ENCODE measurements around the gene TMEM184A.

Gene TMEM184A

DNA sequence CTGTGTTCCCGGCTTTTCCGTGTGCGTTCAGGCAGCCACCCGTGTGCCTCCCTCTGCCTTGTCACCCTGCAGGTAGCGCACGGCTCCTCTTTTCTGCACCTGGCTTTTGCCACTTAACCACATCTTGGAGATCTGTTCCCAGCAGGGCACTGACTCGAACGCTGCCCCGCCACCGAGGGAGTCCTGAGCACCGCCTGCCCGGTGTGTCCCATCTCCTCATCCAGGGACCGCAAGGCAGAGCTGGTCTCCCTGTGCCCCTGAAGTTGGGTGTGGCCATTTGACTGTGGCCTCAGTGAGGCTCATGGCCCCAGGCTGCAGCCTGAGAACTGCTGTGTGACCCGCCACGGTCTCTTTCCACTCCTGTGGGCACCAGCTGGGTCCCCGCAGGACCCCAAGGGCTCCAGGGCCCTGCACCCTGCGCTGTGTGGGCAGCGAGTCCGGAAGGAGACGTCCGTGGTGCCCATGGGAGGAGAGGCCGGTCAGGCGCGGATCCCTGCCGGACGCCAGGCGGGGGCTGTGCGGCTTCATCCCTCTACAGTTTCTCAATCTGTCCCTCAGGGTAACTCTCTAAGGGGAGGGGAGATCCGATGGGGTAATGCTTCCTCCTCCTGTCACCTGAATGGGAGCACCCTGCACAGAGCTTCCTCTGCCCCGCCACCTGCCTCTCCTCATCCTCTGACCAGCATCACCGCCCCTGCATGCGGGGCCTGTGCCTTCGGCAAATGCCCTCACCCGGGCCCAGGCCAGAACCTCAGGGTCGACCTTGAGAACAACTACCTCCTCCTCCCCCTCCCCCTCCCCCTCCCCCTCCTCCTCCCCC is 50.1 kb downstream of the TMEM184A start:
- Histone ChIP-seq H3K4me1 (ENCODE audit: control insufficient read depth, insufficient read depth, low read length) (peaks cover 6% of the 10 kb centered on the region), H3K27me3 (ENCODE audit: control insufficient read depth, insufficient read depth, low read length) (no peaks in the 10 kb centered on the region), H3K36me3 (ENCODE audit: control insufficient read depth, insufficient read depth, low read length) (peaks cover 17% of the 10 kb centered on the region), H3K4me3 (ENCODE audit: low read depth, low read length) (no peak overlapping the region), H3K9me3 (ENCODE audit: control insufficient read depth, insufficient read depth, low read length) (no peaks in the 10 kb centered on the region), H3K9ac (ENCODE audit: low read depth, low read length) (peak overlapping the region; percentile 16)

GRCh38 chr7:1503816-1504775 is 51.9 kb downstream of the TMEM184A start, which contains the start of gene INTS1:
Gene INTS1 (minus strand): TSS chr7:1504389. CDS start chr7:1503960, 429 bp downstream.
- H3K4me3 ChIP-seq (ENCODE audit: low read depth, low read length), result peak within 1 kb of the TSS; percentile 63
- peaks cover 6% of the 10 kb centered on the region for H3K4me1 ChIP-seq (ENCODE audit: control insufficient read depth, insufficient read depth, low read length)
- H3K27me3 ChIP-seq (ENCODE audit: control insufficient read depth, insufficient read depth, low read length), result no peaks in the 10 kb centered on the region
- peak within 1 kb of the TSS; percentile 79 for H3K9ac ChIP-seq (ENCODE audit: low read depth, low read length)
- no peaks in the 10 kb centered on the region for H3K9me3 ChIP-seq (ENCODE audit: control insufficient read depth, insufficient read depth, low read length)
- H3K36me3 ChIP-seq (ENCODE audit: control insufficient read depth, insufficient read depth, low read length), result peaks cover 36% of the 10 kb centered on the region

GRCh38 chr7:1503390-1503789 is 52.6 kb downstream of the TMEM184A start:
- H3K9me3 ChIP-seq (ENCODE audit: control insufficient read depth, insufficient read depth, low read length), result no peaks in the 10 kb centered on the region
- H3K36me3 ChIP-seq (ENCODE audit: control insufficient read depth, insufficient read depth, low read length), result peaks cover 41% of the 10 kb centered on the region
- H3K9ac ChIP-seq (ENCODE audit: low read depth, low read length), result peak overlapping the region; percentile 79
- no peaks in the 10 kb centered on the region for H3K27me3 ChIP-seq (ENCODE audit: control insufficient read depth, insufficient read depth, low read length)
- H3K4me1 ChIP-seq (ENCODE audit: control insufficient read depth, insufficient read depth, low read length), result peaks cover 6% of the 10 kb centered on the region
- peak overlapping the region; percentile 63 for H3K4me3 ChIP-seq (ENCODE audit: low read depth, low read length)

DNA sequence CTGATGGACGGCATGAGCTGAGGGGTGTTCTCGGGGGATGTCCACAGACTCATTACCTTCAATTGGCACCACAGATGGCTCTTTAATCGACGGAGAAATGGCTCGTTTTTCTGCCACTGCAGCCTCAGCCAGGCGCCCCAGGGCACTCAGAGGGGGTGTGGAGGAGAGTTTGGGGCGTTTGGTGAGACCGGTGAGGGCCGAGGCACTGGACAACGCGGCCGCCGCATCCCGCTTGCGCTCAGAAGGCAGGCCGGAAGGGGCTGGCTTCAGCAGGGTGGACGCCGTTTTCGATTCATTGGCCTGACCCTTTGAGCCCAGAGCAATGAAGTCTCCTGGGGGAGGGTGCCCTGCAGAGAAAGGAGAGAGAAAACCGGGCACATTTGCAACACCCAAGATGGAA is 53.2 kb downstream of the TMEM184A start:
- H3K4me1 ChIP-seq (ENCODE audit: control insufficient read depth, insufficient read depth, low read length), result peaks cover 6% of the 10 kb centered on the region
- peak overlapping the region; percentile 79 for H3K9ac ChIP-seq (ENCODE audit: low read depth, low read length)
- H3K9me3 ChIP-seq (ENCODE audit: control insufficient read depth, insufficient read depth, low read length), result no peaks in the 10 kb centered on the region
- peak overlapping the region; percentile 63 for H3K4me3 ChIP-seq (ENCODE audit: low read depth, low read length)
- no peaks in the 10 kb centered on the region for H3K27me3 ChIP-seq (ENCODE audit: control insufficient read depth, insufficient read depth, low read length)
- H3K36me3 ChIP-seq (ENCODE audit: control insufficient read depth, insufficient read depth, low read length), result peaks cover 46% of the 10 kb centered on the region

- Histone ChIP-seq H3K9me3 (ENCODE audit: control insufficient read depth, insufficient read depth, low read length) (no peaks in the 10 kb centered on the region), H3K9ac (ENCODE audit: low read depth, low read length) (no peak overlapping the region), H3K4me3 (ENCODE audit: low read depth, low read length) (no peak overlapping the region), H3K27me3 (ENCODE audit: control insufficient read depth, insufficient read depth, low read length) (no peaks in the 10 kb centered on the region), H3K4me1 (ENCODE audit: control insufficient read depth, insufficient read depth, low read length) (peaks cover 6% of the 10 kb centered on the region), H3K36me3 (ENCODE audit: control insufficient read depth, insufficient read depth, low read length) (peaks cover 58% of the 10 kb centered on the region)
These were observed 54.3 kb downstream of the TMEM184A start for GRCh38 chr7:1501487-1502270.

DNA sequence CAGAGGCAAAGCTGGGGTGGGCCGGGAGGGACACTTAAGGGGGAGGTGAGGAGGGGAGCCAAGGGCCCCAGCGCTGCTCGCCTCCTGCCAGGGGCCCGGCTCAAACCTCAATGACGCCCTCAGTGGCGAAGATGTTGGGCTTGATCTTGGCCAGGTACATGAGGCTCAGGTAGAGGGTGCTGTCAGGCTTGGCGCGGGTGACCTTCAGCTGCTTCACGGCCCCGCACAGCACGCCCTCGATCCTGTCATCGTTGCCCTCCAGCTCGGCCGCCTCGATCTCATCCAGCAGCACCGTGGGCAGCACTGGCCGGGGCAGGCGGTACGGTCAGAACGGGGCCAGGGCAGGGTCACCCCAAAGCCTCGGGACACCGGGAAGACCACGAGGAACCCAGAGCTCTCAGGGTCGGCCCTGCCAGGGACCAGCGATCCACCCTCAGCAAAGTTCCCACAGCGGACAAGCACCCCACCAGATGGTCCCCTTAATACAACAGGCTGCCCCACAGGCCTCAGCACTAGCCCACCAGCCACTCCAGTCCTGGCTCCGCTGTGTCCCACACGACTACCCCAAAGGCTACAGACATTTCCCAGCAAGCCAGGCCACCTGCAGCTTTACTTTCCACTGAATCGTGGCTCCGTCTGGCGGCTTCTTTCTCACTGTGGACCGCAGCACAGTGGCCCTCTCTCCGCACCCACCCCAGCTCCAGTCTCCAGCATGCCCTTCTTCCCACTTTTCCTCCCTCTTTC is 55.8 kb downstream of the TMEM184A start:
- H3K9ac ChIP-seq (ENCODE audit: low read depth, low read length), result no peak overlapping the region
- no peaks in the 10 kb centered on the region for H3K27me3 ChIP-seq (ENCODE audit: control insufficient read depth, insufficient read depth, low read length)
- H3K4me1 ChIP-seq (ENCODE audit: control insufficient read depth, insufficient read depth, low read length), result peaks cover 2% of the 10 kb centered on the region
- H3K36me3 ChIP-seq (ENCODE audit: control insufficient read depth, insufficient read depth, low read length), result peaks cover 71% of the 10 kb centered on the region
- no peak overlapping the region for H3K4me3 ChIP-seq (ENCODE audit: low read depth, low read length)
- no peaks in the 10 kb centered on the region for H3K9me3 ChIP-seq (ENCODE audit: control insufficient read depth, insufficient read depth, low read length)

DNA sequence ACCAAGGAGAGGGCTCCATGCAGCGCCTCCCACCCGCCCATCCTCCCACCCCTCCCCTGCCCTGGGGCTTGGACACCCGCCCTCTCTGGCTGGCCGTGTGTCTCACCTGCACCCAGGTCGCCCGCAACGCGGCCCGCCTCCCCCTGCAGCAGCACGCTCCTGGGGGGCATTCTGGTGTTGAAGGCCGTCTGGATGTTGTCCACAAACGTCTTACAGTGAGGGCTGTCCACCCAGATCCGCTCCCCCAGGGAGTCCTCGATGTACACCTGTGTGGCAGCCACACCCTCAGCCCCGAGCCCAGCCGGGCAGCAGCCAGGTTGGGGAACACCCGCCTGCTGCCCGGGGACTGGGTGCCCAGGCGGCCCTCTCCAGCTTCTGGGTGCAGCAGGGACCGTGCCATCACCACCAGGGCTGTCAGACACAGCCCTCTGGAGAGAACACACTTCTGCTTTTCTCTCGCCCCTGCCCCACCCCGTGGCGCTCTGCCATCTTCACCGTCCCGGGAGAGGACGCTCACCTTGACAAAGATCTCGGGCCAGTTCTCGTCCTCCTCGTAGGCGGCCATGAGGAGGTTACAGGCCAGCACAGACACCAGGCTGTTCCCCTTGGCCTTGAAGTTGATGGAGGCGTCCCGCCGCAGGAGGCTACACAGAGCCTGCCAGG is 56.5 kb downstream of the TMEM184A start:
- Histone ChIP-seq H3K9ac (ENCODE audit: low read depth, low read length) (no peak overlapping the region), H3K4me3 (ENCODE audit: low read depth, low read length) (no peak overlapping the region), H3K36me3 (ENCODE audit: control insufficient read depth, insufficient read depth, low read length) (peaks cover 74% of the 10 kb centered on the region)

DNA sequence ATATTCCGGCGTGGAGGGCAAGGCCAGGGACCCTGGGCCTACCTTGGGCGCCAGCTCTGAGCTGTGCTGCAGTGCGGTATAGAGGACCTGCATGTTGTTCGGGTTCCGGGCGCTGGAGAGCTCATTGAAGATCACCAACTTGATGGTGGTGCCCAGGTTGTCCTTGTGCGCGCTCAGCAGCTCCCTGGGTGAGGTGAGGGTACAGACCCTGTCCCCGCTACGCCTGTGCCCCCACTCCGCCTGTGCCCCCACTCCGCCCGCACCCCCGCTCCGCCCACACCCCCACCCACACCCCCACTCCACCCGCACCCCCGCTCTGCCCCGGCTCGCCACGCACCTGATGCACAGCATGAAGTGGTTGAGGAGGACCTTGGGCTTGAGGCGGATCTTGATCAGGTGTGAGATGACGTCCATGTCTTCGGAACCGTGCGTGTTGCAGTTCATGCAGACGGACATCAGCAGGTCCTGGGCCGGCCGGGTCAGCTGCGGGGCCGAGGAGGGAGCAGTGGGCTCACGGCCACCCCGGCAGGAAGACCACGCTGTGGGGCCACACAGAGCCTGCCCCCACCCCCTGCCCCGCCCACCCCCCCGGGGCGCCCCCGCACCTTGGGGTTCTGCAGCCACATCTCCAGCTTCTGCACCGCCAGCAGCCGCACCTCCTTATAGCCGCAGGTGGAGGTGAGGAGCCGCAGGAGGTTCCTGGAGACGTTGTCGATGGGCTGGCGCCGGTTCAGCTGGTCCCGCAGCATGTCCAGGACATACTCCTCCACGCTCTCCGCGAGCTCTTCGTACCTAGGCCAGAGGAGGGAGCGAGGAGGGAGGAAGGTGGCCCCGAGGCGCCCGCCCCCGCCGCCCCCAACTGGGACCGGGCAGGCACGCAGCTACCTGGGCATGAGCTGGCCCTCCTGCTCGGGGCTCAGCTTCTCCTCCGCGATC is 57.4 kb downstream of the TMEM184A start:
- peaks cover 2% of the 10 kb centered on the region for H3K4me1 ChIP-seq (ENCODE audit: control insufficient read depth, insufficient read depth, low read length)
- H3K36me3 ChIP-seq (ENCODE audit: control insufficient read depth, insufficient read depth, low read length), result peaks cover 82% of the 10 kb centered on the region
- no peak overlapping the region for H3K9ac ChIP-seq (ENCODE audit: low read depth, low read length)
- no peaks in the 10 kb centered on the region for H3K9me3 ChIP-seq (ENCODE audit: control insufficient read depth, insufficient read depth, low read length)
- no peaks in the 10 kb centered on the region for H3K27me3 ChIP-seq (ENCODE audit: control insufficient read depth, insufficient read depth, low read length)
- H3K4me3 ChIP-seq (ENCODE audit: low read depth, low read length), result no peak overlapping the region

More for the DNA sequence above, 56.5 kb downstream of the TMEM184A start:
- Histone ChIP-seq H3K9me3 (ENCODE audit: control insufficient read depth, insufficient read depth, low read length) (no peaks in the 10 kb centered on the region), H3K27me3 (ENCODE audit: control insufficient read depth, insufficient read depth, low read length) (no peaks in the 10 kb centered on the region), H3K4me1 (ENCODE audit: control insufficient read depth, insufficient read depth, low read length) (peaks cover 2% of the 10 kb centered on the region)

- Histone ChIP-seq H3K36me3 (ENCODE audit: control insufficient read depth, insufficient read depth, low read length) (peaks cover 76% of the 10 kb centered on the region), H3K27me3 (ENCODE audit: control insufficient read depth, insufficient read depth, low read length) (no peaks in the 10 kb centered on the region), H3K4me3 (ENCODE audit: low read depth, low read length) (no peak overlapping the region), H3K4me1 (ENCODE audit: control insufficient read depth, insufficient read depth, low read length) (no peaks in the 10 kb centered on the region), H3K9me3 (ENCODE audit: control insufficient read depth, insufficient read depth, low read length) (no peaks in the 10 kb centered on the region), H3K9ac (ENCODE audit: low read depth, low read length) (no peak overlapping the region)
These were observed 58.6 kb downstream of the TMEM184A start for GRCh38 chr7:1497293-1497927.

All from iPS-15b (cell line).